GDM1 (cell line): ENCODE data around the gene CIBAR2.

Experiments
- DNase-seq: peaks from one replicate; lab custom pipeline; 2025; lab: John Stamatoyannopoulos, UW

CIBAR2 gene

GRCh38 chr16:85103114-85104079, 8.9 kb downstream of the CIBAR2 start:
- DNase-seq = no peak

GRCh38 chr16:85101956-85102630, 10.2 kb downstream of the CIBAR2 start:
- no peak for DNase-seq

DNA sequence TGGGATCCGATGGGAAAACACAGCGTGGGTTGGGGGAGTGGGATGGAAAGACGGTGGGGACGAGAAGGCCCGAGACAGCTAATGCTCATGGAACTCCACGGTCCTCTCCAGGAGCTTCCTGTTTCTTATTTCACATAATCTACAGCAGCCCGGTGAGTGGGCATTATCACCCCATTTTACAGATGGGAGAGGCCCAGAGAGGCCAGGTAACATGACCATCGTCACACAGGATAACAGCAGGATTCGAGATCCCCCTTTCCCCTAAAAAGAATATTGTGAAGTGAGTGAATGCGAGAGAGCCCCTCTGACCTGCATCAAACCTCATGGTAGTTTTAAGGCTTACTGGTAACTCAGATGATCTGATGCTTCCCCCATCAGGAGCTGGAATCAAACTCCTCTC, 12.0 kb downstream of the CIBAR2 start:
- DNase-seq = no peak

DNA sequence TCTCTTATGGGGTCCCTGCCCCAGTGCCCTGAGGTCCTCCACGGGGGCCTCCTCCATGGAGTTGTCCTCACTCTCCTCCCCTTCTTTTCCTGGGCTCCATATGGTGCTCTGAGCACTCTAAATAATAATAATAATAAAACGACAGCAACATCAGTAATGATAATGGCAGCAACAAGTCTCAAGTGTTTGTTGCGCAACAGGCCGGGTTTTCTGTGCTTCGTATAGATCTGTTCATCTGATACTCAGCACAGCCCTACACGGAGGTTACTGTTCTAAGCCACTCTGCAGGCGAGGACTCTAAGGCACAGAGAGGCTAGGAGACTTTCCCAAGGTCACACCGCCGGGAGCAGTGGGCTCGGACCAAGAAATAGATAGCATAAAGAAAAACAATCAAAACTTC, 13.7 kb downstream of the CIBAR2 start:
- DNase-seq = no peak

- no peak for DNase-seq
These were observed 15.4 kb downstream of the CIBAR2 start for GRCh38 chr16:85096921-85097320.

DNA sequence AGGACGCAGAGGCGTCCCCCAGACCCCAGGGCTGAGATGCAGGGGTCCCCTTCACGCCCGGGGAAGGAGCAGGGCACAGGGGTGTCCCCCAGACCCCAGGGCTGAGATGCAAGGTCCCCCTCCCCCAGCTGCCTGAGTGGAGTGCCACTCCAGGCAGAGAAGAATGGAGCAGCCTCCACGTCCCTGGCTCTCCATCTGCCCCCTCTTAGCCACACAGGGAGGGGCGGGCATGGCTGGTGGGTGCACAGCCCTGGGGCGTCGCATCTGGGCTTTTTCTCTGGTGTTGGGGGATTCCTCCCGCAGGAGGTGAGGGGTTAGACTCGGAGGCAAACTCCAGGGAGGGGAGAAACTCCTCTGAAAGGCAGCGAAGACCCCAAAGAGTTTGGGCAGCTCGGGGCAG, 17.5 kb downstream of the CIBAR2 start:
- no peak for DNase-seq

GRCh38 chr16:85094176-85094805, 18.0 kb downstream of the CIBAR2 start:
- no peak for DNase-seq

GRCh38 chr16:85093705-85094104, 18.6 kb downstream of the CIBAR2 start:
- DNase-seq = no peak

DNA sequence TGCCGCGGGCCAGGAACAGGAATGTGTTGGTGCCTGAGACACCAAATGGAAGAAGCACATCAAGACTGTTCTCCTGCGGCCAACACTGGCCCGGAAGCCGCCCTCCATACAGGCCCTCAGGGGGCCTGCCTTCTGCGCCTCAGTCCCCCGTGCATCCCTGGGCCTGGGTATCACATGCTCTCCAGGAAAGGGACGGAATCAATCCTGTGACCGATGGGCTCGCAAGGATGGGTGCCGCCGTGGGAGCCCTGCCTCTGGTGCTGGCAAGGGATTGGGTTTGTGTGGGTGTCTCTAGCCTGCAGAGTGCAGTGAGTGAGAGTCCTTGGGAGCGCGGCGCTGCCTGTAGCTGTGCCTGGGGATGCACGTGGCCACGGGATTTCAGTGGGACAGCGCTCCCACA, 19.4 kb downstream of the CIBAR2 start:
- no peak for DNase-seq

GRCh38 chr16:85092309-85092708, 20.0 kb downstream of the CIBAR2 start:
- no peak for DNase-seq

DNA sequence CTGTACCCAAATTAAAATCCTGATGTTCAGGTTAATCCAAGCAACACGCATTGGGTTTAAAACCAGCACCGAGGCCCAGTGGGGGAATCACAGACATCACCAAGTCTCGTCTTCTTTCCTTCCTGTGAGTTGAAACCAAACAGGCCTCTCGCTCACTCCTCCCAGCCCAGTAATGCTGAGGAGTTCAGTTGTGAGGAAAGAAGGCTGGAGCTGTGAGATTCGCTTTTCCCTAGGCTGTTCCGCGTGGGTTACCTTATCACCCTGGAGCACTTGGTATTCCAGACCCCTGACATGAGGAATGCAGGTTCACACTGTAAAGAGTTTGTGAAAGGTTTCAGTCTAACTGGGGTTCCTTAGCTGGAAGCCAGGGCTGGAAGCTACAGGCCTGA, 20.8 kb downstream of the CIBAR2 start:
- DNase-seq = no peak

DNA sequence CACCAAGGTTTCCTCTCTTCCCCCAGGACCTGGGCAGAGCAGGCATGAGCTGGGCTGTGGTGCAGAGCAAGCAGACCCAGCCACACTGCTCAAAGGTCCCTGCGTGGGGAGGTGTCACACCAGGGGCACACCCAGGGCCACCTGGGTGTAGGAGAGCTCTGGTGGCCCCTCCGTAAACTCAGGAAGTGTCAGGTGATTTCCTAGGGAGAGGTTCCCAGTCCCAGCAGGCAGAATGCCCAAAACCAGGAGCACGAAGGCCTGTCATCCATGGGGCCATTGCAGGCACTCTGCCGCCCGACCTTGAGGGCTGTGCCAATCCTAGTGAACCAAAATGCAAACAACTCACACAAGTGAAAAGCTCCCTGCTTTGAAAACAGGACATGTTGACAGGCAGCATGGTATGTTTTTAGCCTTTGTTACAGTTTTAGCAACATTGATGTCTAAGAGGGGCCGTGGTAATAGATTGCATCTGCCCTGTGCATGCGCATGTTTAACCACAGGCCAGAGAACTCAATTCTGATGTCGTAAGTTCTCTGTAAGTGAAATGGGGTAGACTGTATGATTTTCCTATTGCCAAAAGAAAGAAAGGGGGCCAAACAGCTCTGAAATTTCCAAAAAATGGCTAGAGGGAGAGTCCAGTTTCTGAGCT, 21.3 kb downstream of the CIBAR2 start:
- DNase-seq = no peak

- DNase-seq = no peak
These were observed 22.1 kb downstream of the CIBAR2 start for GRCh38 chr16:85090181-85090580.

GRCh38 chr16:85089525-85089924, 22.7 kb downstream of the CIBAR2 start:
- no peak for DNase-seq

GRCh38 chr16:85088570-85089199, 23.6 kb downstream of the CIBAR2 start:
- DNase-seq = no peak

- DNase-seq = no peak
These were observed 24.2 kb downstream of the CIBAR2 start for GRCh38 chr16:85087899-85088569.

DNA sequence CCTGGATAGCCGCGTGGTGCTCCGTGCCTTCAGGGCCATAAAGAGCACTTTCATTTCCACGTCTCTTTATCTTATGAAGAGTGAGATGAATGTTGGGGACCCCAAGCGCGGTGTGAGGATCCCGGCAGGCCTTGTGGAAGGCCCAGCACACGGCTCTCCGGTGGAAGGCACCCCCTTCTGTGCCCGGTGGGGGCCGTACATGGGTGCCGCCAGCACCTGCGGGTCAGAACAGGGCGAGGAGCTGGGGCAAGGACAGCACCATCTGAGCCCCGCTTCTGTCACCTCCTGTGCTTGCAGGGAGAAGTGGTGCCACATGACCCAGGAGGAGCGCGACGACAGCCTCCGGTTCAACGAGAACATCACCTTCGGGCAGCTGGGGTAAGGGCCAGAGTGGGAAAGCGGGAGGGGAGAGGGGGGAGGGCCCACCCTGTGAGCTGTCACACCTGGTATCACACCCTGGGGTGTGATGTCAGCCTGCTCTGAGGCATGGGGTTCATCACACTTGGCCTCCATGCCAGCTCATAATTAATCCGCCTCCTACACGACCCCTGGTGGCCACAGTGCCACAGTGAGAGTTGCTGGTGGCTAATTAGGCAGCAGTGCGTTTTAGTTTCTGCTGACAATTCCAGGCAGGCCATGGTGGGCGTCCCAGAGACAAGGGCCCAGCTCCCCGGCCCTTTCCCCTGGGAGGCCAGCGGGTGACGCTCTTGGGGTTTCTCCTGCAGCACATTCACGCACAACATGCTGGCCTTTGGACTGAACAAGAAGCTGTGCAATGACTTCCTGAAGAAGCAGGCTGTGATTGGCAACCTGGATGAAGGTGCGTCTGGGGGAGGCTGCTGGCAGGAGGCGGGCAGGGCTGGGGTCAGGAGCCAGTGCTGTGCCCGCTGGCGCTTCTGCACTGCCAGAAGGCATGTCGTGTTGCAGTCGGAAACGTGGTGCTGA, 25.7 kb downstream of the CIBAR2 start:
- peak; percentile 4 for DNase-seq

DNA sequence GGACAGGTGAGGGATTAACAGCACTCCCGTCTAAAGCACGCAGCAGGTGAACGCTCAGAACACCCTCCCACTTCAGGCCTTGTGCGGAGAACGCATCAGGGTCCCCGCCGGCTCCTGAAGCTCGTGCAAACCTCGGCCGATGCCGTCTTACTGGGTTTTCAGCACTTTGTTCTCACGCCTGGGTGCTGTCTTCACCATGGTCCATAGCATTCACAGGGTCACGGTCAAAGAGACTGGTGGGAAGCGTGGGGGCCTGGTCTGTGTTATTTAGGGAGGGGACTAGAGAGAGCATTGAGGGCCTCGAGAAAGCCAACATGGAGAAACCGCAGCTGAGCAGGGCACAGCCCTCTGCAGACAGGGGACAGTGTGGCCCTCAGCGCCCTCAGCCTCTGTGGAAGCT, 26.6 kb downstream of the CIBAR2 start:
- no peak for DNase-seq

- no peak for DNase-seq
These were observed 27.3 kb downstream of the CIBAR2 start for GRCh38 chr16:85084841-85085510.
